ENCODE data around the gene EDNRA.

- no peak for TF ChIP-seq POLR2AphosphoS5 (IDR thresholded peaks at IDR 0.05)
- TF ChIP-seq, protein P1, sequence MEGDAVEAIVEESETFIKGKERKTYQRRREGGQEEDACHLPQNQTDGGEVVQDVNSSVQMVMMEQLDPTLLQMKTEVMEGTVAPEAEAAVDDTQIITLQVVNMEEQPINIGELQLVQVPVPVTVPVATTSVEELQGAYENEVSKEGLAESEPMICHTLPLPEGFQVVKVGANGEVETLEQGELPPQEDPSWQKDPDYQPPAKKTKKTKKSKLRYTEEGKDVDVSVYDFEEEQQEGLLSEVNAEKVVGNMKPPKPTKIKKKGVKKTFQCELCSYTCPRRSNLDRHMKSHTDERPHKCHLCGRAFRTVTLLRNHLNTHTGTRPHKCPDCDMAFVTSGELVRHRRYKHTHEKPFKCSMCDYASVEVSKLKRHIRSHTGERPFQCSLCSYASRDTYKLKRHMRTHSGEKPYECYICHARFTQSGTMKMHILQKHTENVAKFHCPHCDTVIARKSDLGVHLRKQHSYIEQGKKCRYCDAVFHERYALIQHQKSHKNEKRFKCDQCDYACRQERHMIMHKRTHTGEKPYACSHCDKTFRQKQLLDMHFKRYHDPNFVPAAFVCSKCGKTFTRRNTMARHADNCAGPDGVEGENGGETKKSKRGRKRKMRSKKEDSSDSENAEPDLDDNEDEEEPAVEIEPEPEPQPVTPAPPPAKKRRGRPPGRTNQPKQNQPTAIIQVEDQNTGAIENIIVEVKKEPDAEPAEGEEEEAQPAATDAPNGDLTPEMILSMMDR (IDR thresholded peaks at IDR 0.05) = no peak
- no peak for TF ChIP-seq POLR2A (IDR thresholded peaks at IDR 0.05)
- no peak for TF ChIP-seq EP300 (IDR thresholded peaks at IDR 0.05)
Measured at GRCh38 chr4:147546349-147546748, 65.5 kb downstream of the EDNRA start.
